Measurements from ENCODE around the gene PLGLB2.
A peak's percentile ranks its signal among the peaks of the same experiment; 100 is the strongest.
"Not testable (repeated sequence)": the region's sequence is repeated elsewhere in the genome, so short reads cannot be mapped to it uniquely, and the experiment has no call there.

The PLGLB2 gene

GRCh38 chr2:87747791-87748190, at the start of gene PLGLB2:
Gene PLGLB2, plus strand, starts transcription at chr2:87748087. Its CDS starts 67 bp downstream, at chr2:87748154.
- not testable (repeated sequence) for H3K4me1 Mint-ChIP-seq; ATAC-seq (replicated peaks); H3K9me3 Mint-ChIP-seq; DNase-seq; H3K36me3 Mint-ChIP-seq; H3K4me3 Mint-ChIP-seq; H3K27ac Mint-ChIP-seq; H3K27me3 Mint-ChIP-seq

DNA sequence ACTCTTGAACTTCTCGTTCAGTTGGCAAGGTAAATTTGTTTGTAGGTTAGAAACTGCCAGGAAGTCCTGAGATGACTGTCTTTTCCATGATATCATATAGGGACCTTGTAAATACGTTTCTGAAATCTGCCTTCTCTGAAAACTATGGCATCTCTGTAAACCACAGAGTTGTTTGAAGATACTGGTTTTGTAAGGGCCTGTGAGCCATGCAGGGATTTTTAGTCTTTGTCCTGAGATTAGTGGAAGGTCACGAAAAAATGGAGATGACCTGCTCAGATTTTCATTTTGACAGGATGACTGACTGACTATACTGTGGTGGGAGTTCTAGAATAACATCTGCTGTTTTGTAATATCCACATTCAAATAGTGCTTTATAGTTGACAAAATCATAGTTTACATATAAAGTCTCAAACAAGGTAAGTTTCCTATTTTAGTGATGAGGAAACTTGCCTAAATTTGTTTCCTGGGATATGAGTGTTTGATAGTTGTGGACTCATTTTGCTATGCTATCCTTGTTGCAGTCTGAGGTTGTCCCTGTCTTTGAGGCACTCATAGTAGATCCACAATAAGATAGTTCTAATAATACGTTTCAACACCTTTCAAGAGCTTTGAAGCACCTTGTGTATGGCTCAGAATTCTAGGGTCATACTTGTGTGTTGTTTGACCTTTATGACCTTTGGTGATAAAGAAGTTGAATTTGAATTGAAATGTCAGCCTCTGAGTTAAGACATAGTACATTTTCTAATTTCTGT, 43.1 kb upstream of the PLGLB2 start:
- H3K4me1 Mint-ChIP-seq, DNase-seq, H3K4me3 Mint-ChIP-seq, H3K27me3 Mint-ChIP-seq, H3K9me3 Mint-ChIP-seq, H3K36me3 Mint-ChIP-seq: not testable (repeated sequence)
- peak; percentile 53 to 74 for ATAC-seq (replicated peaks)
- peak overlapping the region; percentile 62 for H3K27ac Mint-ChIP-seq

DNA sequence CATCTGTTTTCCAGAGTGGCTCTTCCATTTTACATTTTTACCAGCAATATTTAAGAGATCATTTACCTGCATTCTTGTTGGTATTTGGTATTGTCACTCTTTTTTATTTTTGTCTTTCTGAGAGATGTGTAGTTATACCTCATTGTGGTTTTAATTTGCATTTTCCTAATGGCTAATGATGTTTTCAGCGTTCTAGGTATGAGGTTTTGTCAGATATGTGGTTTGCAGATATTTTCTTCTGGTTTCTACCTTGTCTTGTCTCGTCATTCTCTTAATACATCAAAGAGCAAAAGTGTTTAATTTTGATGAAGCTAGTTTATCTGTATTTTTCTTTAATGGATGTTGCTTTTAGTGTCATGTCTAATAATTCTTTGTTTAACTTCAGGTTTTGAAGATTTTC, 39.5 kb upstream of the PLGLB2 start:
- not testable (repeated sequence) for H3K4me3 Mint-ChIP-seq, DNase-seq, H3K4me1 Mint-ChIP-seq, H3K27me3 Mint-ChIP-seq, H3K27ac Mint-ChIP-seq, H3K9me3 Mint-ChIP-seq, H3K36me3 Mint-ChIP-seq
- ATAC-seq (replicated peaks) = peak; percentile 64 to 68

GRCh38 chr2:87727940-87728599, 19.8 kb upstream of the PLGLB2 start:
- ATAC-seq (replicated peaks); H3K4me1 Mint-ChIP-seq; H3K27me3 Mint-ChIP-seq; H3K27ac Mint-ChIP-seq; H3K36me3 Mint-ChIP-seq; DNase-seq; H3K9me3 Mint-ChIP-seq; H3K4me3 Mint-ChIP-seq: not testable (repeated sequence)

- not testable (repeated sequence) for H3K4me1 Mint-ChIP-seq; ATAC-seq (replicated peaks); H3K9me3 Mint-ChIP-seq; DNase-seq; H3K36me3 Mint-ChIP-seq; H3K4me3 Mint-ChIP-seq; H3K27ac Mint-ChIP-seq; H3K27me3 Mint-ChIP-seq
Measured at GRCh38 chr2:87740928-87741327, 7.0 kb upstream of the PLGLB2 start.

- H3K9me3 Mint-ChIP-seq; DNase-seq; H3K27me3 Mint-ChIP-seq; H3K4me3 Mint-ChIP-seq; H3K27ac Mint-ChIP-seq; H3K4me1 Mint-ChIP-seq; H3K36me3 Mint-ChIP-seq; ATAC-seq (replicated peaks): not testable (repeated sequence)
Measured at GRCh38 chr2:87742393-87743108, 5.3 kb upstream of the PLGLB2 start.

GRCh38 chr2:87743638-87744037, 4.2 kb upstream of the PLGLB2 start:
- H3K27ac Mint-ChIP-seq; ATAC-seq (replicated peaks); H3K9me3 Mint-ChIP-seq; H3K4me3 Mint-ChIP-seq; H3K4me1 Mint-ChIP-seq; DNase-seq; H3K36me3 Mint-ChIP-seq; H3K27me3 Mint-ChIP-seq: not testable (repeated sequence)

DNA sequence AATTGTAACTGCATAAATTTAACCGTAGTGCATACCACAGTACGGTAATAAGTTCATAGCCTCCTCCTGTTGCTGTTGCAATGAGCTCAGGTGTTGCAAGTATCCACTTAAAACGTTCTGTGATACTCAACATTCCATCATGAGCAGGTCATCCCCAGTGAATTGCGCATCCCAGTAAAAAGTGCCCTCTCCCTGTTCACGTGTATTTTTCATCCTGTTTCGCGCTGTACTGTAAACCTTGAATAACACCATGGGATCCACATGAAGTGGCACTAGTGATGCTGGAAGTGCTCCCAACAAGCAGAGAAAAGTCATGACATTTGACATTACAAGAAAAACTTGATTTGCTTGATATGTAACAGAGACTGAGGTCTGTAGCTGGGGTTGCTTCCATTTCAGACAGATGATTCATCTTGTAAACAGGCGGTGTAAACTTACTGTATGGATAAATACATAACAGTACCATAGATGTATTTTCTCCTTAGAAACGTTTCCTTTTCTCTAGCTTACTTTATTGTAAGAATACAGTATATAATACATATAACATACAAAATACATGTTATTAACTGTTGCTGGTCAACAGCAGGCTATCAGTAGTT, 2.4 kb upstream of the PLGLB2 start:
- H3K27me3 Mint-ChIP-seq; ATAC-seq (replicated peaks); H3K4me3 Mint-ChIP-seq; DNase-seq; H3K27ac Mint-ChIP-seq; H3K9me3 Mint-ChIP-seq; H3K4me1 Mint-ChIP-seq; H3K36me3 Mint-ChIP-seq: not testable (repeated sequence)

GRCh38 chr2:87748524-87748923, 637 bp downstream of the PLGLB2 start:
- not testable (repeated sequence) for H3K27ac Mint-ChIP-seq; DNase-seq; ATAC-seq (replicated peaks); H3K9me3 Mint-ChIP-seq; H3K27me3 Mint-ChIP-seq; H3K4me1 Mint-ChIP-seq; H3K36me3 Mint-ChIP-seq; H3K4me3 Mint-ChIP-seq

- H3K4me1 Mint-ChIP-seq; H3K27ac Mint-ChIP-seq; ATAC-seq (replicated peaks); H3K36me3 Mint-ChIP-seq; H3K27me3 Mint-ChIP-seq; DNase-seq; H3K9me3 Mint-ChIP-seq; H3K4me3 Mint-ChIP-seq: not testable (repeated sequence)
Measured at GRCh38 chr2:87750560-87750959, 2.7 kb downstream of the PLGLB2 start.

DNA sequence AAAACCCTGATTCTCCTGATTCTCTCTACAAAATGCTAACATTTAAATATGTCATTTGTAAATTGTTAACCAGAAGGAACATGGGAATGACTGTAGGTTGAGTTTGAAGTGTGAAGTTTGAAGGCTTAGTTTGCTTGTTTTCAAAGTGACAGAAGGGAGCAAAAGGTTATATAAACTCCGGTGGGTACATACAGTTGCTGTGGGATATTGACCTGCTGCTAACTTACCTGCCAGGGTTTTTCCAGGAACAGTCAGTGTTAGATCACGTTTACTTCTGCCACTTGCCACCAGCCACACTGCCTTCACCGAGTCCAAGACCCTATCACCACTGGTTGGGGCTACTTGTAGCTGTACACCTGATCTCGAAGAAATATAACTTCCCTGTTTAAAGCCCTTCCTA, 6.9 kb downstream of the PLGLB2 start:
- H3K27ac Mint-ChIP-seq; H3K4me1 Mint-ChIP-seq; H3K9me3 Mint-ChIP-seq; H3K4me3 Mint-ChIP-seq; DNase-seq; H3K27me3 Mint-ChIP-seq; H3K36me3 Mint-ChIP-seq; ATAC-seq (replicated peaks): not testable (repeated sequence)

Measured in stimulated activated naive B cell treated with anti-CD40 and anti-IgM and Interleukin-4, amounts not matched to agents 10 μg/mL and 1 μg/mL and 100 μg/mL, for 72 hours (primary cell).